GM12892 (cell line): Measurements from ENCODE around the gene PNMA8B.
"Not testable (repeated sequence)": the region's sequence is repeated elsewhere in the genome, so short reads cannot be mapped to it uniquely, and the experiment has no call there.

ENCODE experiments used
- DNase-seq: peaks from one replicate; pipeline ENCODE4 v3.0.0; 2011; ENCODE audit not compliant: insufficient read length
- FAIRE-seq: peaks from 2 replicates; lab custom pipeline; 2011; peaks lifted over from hg19 to GRCh38; lab: Jason Lieb, UNC
- POLR2A ChIP-seq: IDR thresholded peaks from 2 replicates; pipeline ENCODE4 v1.6.1; 2011; ENCODE audit warnings: low read depth, low read length, control low read depth
- POLR2AphosphoS5 ChIP-seq: IDR thresholded peaks from 2 replicates; pipeline ENCODE4 v1.6.1; 2011; ENCODE audit warnings: low read depth, low read length, control low read depth
- TAF1 ChIP-seq: IDR thresholded peaks from 2 replicates; pipeline ENCODE4 v1.6.1; 2011; ENCODE audit warnings: low read depth, mild to moderate bottlenecking, control low read depth, low read length, borderline replicate concordance

The PNMA8B gene

DNA sequence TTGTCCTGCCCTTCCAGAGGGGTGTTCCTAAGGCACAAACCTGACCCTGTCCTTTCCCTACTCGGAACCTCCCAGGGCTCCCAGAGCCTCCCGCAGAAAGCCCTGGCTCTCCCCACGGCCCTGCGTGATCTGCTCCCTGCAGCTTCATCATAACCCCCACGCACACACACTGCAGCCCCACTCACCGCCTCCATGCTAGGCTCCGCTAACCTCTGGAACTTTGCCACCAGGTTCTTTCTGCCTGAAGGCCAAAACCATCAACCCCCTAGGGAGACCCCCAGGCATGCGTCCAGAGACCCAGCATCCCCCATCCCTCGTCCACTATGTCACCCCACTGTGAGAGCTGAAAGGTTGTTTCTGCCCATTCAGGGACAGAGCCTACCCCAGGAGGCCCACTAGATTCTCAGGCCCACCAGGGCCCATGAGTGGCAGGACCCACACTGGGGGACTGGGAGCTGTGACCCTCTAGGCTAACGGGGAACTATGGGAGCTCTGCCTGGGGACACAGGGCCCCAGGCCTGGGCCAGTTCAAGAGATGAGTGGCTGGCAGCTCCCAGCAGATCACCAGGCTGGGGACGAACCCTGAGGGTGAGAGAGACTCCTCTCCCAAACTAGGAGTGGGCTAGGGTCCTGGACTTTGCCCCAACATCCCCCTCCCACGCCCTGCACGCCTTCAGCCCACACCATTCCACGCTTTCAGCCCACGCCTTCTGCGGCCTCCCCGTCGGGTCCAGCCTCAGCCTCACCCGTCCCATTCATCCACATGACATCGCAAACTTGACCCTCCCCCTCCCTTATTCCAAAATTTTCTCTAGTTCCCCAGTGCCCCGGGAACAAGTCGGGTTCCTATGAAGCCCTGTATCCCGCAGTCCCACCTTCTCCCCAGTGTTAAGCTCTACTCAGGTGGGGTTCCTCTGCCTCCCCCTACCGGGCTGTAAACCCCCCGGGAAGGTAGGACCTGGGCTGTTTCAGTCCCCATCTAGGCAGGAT, 33.2 kb upstream of the PNMA8B start:
- FAIRE-seq (no peak), DNase-seq (no peak)
- TF ChIP-seq TAF1 = no peak
- no peak for TF ChIP-seq POLR2A
- no peak for TF ChIP-seq POLR2AphosphoS5

DNA sequence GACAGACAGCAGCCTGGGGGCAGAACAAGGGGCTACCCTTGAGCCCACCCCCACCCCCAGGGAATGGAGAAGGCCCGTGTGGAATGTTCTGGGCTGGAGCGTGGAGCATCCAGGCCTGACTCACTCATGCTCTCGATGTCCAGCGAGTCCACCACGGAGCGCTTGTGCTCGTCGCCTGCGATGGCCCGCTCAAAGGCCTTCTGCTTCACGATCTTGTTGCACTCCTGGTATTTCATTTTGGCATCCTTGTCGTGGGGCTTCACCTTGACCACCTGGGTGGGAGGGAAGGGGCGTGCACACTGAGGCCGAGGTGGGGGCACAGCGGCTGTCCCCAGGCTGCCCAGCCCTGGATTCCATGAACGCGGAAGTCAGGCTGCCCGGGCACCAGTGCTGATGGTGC, 31.1 kb upstream of the PNMA8B start:
- FAIRE-seq = peak; percentile 42
- DNase-seq = not testable (repeated sequence)

DNA sequence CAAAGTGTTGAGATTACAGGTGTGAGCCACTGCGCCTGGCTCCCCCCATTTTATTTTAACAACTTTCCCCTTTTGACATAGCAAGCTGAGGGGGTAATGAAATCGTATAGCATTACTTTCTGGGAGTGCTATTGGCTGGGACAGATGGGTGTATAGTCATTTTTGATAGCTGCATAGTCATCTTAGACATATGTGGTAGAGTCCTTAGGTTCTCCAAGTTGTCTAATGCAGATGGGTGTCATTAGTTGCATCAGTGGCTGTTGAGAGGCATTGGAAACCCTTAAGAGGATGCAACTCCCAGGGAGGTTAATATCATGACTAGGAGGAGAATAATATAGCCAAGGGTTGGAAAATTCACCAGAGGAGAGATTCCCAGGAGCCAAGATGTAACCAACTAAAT, 28.6 kb upstream of the PNMA8B start:
- TF ChIP-seq POLR2AphosphoS5 (no peak), TAF1 (no peak), POLR2A (no peak)
- DNase-seq = no peak
- FAIRE-seq = no peak

DNA sequence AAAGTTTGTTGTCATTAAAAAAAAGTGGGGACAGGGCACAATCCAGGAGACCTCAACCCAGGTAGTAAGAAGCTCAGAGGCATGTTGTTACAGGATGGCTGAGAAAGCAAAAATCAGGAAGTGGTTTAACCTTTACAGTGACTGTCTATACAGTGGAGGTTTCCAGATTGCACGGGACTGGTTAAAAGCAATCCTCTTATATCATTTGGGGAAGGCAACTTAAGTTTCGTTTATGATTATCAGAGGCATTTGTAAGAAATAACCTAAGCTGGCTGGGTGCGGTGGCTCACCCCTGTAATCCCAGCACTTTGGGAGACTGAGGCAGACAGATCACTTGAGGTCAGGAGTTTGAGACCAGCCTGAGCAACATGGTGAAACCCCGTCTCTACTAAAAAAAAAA, 27.3 kb upstream of the PNMA8B start:
- not testable (repeated sequence) for FAIRE-seq, DNase-seq

DNA sequence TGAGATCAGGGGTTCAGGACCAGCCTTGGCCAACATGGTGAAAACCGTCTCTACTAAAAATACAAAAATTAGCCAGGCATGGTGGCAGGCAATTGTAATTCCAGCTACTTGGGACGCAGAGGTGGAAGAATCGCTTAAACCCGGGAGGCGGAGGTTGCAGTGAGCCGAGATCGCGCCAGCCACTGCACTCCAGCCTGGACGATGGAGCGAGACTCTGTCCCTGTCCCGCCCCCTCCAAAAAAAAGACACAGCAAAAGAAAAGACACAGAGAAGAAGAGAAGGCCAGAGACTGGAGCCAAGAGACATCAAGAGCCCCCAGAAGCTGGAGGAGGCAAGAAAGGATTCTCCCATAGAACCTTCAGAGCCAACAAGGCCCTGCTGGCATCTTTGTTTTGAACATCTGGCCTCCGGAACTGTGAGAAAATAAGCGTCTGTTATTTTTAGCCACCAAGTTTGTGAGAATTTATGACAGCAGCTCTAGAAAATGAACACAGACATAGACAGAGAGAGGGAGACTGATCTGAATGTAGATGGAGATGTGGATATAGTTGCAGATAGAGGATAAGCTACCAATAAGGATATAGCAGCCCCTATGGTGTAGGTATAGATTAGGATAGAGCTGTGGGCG, 25.7 kb upstream of the PNMA8B start:
- FAIRE-seq = no peak
- TF ChIP-seq TAF1 (no peak), POLR2A (no peak), POLR2AphosphoS5 (no peak)
- no peak for DNase-seq

DNA sequence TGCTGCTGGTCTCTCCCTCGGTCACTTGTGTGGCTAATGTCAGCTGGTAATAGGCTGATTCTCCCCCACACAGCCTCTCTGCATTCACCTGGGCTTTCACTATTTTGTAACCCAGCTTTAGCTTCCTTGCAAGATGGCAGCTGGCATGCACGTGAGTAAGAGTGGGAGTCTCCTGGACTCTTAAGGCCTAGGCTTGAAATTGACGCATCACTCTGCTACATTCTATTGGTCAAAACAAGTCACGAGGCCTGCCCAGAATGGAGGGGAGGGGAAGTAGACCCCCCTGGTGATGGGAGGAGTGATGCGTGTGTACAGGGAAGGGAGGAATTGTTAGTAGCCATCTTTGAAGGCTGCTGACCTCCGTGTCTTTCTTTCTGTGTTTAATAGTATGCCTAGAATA, 24.9 kb upstream of the PNMA8B start:
- TF ChIP-seq POLR2AphosphoS5 (no peak), TAF1 (no peak)
- DNase-seq (no peak), FAIRE-seq (no peak)

DNA sequence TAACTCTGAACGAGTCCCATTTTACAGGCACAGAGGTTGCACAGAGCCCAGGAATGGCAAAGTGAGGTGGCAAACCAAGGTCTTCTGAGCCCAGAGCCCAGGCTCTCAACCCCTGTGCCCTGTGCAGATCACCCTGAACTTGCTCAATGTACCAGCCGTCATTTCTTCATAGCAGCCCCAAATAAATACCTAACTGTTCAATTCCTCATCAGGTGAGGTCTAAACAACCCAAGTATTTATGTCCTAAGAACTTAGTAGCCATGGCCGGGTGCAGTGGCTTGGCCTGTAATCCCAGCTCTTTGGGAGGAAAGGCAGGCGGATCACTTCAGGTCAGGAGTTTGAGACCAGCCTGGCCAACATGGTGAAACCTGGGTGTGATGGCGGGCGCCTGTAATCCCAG, 21.8 kb upstream of the PNMA8B start:
- TF ChIP-seq TAF1 (no peak), POLR2AphosphoS5 (no peak), POLR2A (no peak)
- no peak for DNase-seq
- FAIRE-seq = no peak

DNA sequence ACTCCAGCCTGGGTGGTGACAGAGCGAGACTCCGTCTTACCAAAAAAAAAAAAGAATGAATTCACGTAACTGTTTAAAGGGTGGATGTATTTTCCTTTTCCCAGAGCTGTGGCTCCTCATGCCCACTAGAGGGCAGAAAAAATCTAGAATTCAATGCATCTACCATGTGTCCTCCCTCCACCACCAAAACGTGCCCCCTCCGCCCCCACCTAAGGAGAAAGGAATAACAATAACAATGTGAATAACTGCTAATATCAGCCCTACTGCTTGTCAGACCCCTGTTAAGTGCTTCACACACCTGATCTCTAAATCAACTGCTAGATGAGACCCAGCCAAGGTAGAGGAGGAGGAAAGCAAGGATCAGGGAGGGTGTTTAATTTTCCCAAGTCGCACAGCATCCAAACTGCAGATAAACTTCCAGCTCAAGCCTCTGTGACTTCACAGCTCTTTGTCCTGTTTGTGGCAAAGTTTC, 20.2 kb upstream of the PNMA8B start:
- no peak for DNase-seq
- FAIRE-seq = no peak
- TF ChIP-seq POLR2A (no peak), TAF1 (no peak), POLR2AphosphoS5 (no peak)

DNA sequence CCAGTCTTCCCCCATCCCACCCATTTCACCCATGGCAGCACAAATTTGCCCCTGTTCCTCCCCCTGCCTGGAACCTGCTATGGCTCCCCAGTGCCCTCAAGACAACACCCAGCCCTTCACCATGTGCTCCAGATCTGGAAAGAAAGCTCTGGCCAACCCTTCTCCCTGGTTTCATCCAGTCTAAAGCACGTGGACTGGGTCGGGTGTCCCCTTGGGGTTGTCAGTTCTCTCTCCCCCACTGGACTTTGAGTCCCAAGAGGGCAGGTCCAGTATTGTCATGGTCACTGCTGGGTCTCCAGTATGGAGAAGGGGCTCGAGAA, 19.6 kb upstream of the PNMA8B start:
- DNase-seq (no peak), FAIRE-seq (no peak)
- TF ChIP-seq TAF1 (no peak), POLR2AphosphoS5 (no peak), POLR2A (no peak)

DNA sequence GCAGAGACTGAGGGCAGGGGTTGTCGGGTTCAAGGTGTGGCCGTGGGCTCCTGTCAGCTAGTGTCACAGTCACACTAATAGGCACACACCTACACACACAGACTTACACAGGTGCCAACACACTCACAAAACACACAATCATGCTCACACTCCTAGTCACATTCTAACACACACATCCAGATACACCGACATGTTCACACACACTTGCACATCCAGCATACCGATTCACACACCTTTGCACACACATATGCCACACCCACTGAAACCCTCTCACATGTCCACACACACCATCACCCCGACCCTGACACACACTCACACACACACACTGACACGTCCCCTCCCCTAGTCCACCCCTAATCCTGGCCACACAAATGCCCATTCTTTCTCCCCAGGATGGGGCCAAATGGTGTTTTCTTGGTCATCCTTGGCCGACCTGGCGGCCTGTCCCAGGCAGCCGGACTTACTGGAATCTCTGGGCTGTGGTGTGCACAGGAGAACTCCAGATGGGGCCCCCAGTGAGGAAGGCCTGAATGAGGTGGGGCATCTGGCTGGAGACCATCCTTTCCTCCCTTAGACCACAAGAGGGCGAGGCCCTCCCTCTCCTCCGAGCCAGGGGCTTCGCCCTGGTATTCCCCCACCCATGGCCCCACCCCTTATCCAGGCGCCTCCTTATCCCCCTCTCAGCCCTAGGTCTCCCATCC, 19.1 kb upstream of the PNMA8B start:
- FAIRE-seq (no peak), DNase-seq (no peak)
- no peak for TF ChIP-seq POLR2A
- no peak for TF ChIP-seq TAF1
- TF ChIP-seq POLR2AphosphoS5 = no peak

DNA sequence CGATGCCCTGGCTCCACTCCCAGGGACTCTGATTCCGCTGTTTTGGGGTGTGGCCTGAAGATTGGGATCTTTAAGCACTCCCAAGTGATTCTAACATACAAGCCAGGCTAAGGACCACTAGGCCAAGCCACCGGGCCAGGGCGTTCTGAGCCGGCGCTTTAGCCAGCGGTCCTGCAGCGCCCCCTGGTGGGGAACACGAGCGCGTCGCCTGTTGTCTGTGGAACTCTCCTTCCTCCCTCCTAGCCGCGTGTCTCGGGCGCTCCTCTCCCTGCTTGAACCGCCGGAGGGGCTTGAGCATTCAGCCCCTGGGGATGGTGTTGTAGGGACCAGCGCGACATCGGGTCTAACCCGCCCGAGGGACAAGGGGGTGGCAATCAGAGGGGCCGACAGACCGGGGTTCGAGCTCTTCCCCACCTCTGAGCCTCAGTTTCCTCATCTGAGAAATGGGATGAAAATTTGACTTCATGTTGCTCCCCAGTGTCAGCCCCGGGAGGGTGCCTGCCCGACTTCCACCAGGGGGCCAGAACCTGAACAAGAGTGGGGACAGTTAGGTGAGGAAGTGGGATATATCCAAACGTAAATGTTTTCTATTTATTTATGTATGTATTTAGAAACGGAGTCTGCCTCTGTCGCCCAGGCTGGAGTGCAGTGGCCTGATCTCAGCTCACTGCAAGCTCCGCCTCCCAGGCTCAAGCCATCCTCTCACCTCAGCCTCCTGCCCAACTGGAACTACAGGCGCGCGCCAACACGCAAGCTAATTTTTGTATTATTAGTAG, 18.0 kb upstream of the PNMA8B start:
- DNase-seq (peak; percentile 72), FAIRE-seq (peak; percentile 64)
- no peak for TF ChIP-seq POLR2A
- no peak for TF ChIP-seq TAF1
- no peak for TF ChIP-seq POLR2AphosphoS5
